UCSD-AML1 (cell line): Measurements from ENCODE around the gene TAS2R50.

Experiments used
- DNase-seq: peaks from one replicate; lab custom pipeline; 2025; ENCODE audit not compliant: unreplicated experiment; lab: John Stamatoyannopoulos, UW

TAS2R50 gene

GRCh38 chr12:10956085-10956484 lies 30.6 kb downstream of the TAS2R50 start:
- no peak for DNase-seq

GRCh38 chr12:10952645-10953044 lies 34.1 kb downstream of the TAS2R50 start:
- DNase-seq = no peak

- DNase-seq = no peak
Observed at GRCh38 chr12:10943167-10943566, 43.5 kb downstream of the TAS2R50 start.

GRCh38 chr12:10941916-10942607 lies 44.6 kb downstream of the TAS2R50 start:
- peak; percentile 13 for DNase-seq

GRCh38 chr12:10941369-10941768 lies 45.3 kb downstream of the TAS2R50 start:
- DNase-seq = no peak

GRCh38 chr12:10940389-10940788 lies 46.3 kb downstream of the TAS2R50 start:
- no peak for DNase-seq

GRCh38 chr12:10939163-10939562 lies 47.5 kb downstream of the TAS2R50 start, which contains the start of gene TAS2R14:
TAS2R14 (minus strand) TSS chr12:10939263; CDS start chr12:10939207, 56 bp downstream.
- no peak for DNase-seq

GRCh38 chr12:10936506-10936905 lies 50.2 kb downstream of the TAS2R50 start:
- no peak for DNase-seq
